NOMO-1 treated with DMSO at 0.1 percent for 48 hours (cell line): ENCODE measurements around the gene CHST7.

ENCODE experiments used
- DNase-seq: peaks from one replicate; lab custom pipeline; 2025; ENCODE audit not compliant: unreplicated experiment; lab: John Stamatoyannopoulos, UW

Gene CHST7

GRCh38 chrX:46607916-46608315, 34.4 kb downstream of the CHST7 start:
- no peak for DNase-seq

- DNase-seq: no peak
Observed at GRCh38 chrX:46610070-46610658, 36.6 kb downstream of the CHST7 start.

- no peak for DNase-seq
Observed at GRCh38 chrX:46611658-46612362, 38.2 kb downstream of the CHST7 start.

GRCh38 chrX:46617906-46618305, 44.3 kb downstream of the CHST7 start:
- DNase-seq: no peak

- no peak for DNase-seq
Observed at GRCh38 chrX:46618947-46619346, 45.4 kb downstream of the CHST7 start.

GRCh38 chrX:46620505-46620904, 46.9 kb downstream of the CHST7 start:
- DNase-seq: peak; percentile 2

GRCh38 chrX:46621572-46621971, 48.0 kb downstream of the CHST7 start:
- no peak for DNase-seq

GRCh38 chrX:46624090-46624786, 50.7 kb downstream of the CHST7 start:
- no peak for DNase-seq

- peak; percentile 87 for DNase-seq
Observed at GRCh38 chrX:46626566-46626965, 53.0 kb downstream of the CHST7 start.

GRCh38 chrX:46627062-46627461, 53.5 kb downstream of the CHST7 start:
- no peak for DNase-seq

- DNase-seq: no peak
Observed at GRCh38 chrX:46627711-46628419, 54.3 kb downstream of the CHST7 start.

- peak; percentile 76 for DNase-seq
Observed at GRCh38 chrX:46628460-46629371, 55.2 kb downstream of the CHST7 start.

- no peak for DNase-seq
Observed at GRCh38 chrX:46630141-46630540, 56.6 kb downstream of the CHST7 start.

GRCh38 chrX:46634577-46634976, 61.0 kb downstream of the CHST7 start:
- no peak for DNase-seq

- DNase-seq: no peak
Observed at GRCh38 chrX:46635186-46635585, 61.6 kb downstream of the CHST7 start.

- no peak for DNase-seq
Observed at GRCh38 chrX:46636223-46636622, 62.7 kb downstream of the CHST7 start.

- no peak for DNase-seq
Observed at GRCh38 chrX:46637938-46638337, 64.4 kb downstream of the CHST7 start.

GRCh38 chrX:46642145-46642544, 68.6 kb downstream of the CHST7 start:
- DNase-seq: peak; percentile 14

- DNase-seq: peak; percentile 9
Observed at GRCh38 chrX:46643636-46644035, 70.1 kb downstream of the CHST7 start.

GRCh38 chrX:46645614-46646013, 72.0 kb downstream of the CHST7 start:
- DNase-seq: no peak

GRCh38 chrX:46647251-46647650, 73.7 kb downstream of the CHST7 start:
- DNase-seq: no peak
